H1 (cell line): ENCODE data around the gene FBXL15. TPM values are rescaled to one million over a fixed set of nuclear protein-coding genes. Genes with fewer than 3 reads are reported as not detected.

ENCODE experiments used
- CTCF ChIA-PET: fragments of 300-600 bp; sonication (Branson Sonifier 250); formaldehyde crosslinking; loops from one replicate; lab custom pipeline; 2021; ENCODE audit not compliant: partially characterized antibody; lab: Charles Lee
- POLR2A ChIA-PET: fragments of 300-600 bp; sonication (Branson Sonifier 250); formaldehyde crosslinking; loops from one replicate; lab custom pipeline; 2021; ENCODE audit warnings: inconsistent platforms; ENCODE audit not compliant: partially characterized antibody; lab: Charles Lee
- DNase-seq, 2 experiments: peaks; one replicate each; pipeline versions ENCODE4 v3.0.0 to v3.0.0-alpha.2; 2010 to 2022; ENCODE audit warnings: low spot score in 2 of 2, low read depth in 1 of 2, mixed read lengths in 1 of 2
- FAIRE-seq: peaks from 2 replicates; lab custom pipeline; 2011; peaks lifted over from hg19 to GRCh38; lab: Jason Lieb, UNC
- H2AFZ ChIP-seq: 2 replicates; pipeline ENCODE4 v1.8.1; 2012; ENCODE audit warnings: low read length, inconsistent platforms
- H2AK5ac ChIP-seq: 2 replicates; pipeline ENCODE4 v1.6.1; 2013; ENCODE audit warnings: low read depth, low read length
- H2BK120ac ChIP-seq: replicated peaks from 2 replicates; pipeline ENCODE3; 2013; ENCODE audit warnings: low read depth, low read length, inconsistent platforms
- H2BK12ac ChIP-seq: 2 replicates; pipeline ENCODE4 v1.6.1; 2013; ENCODE audit warnings: low read depth, low read length
- H2BK15ac ChIP-seq: 2 replicates; pipeline ENCODE4 v1.6.1; 2013; ENCODE audit warnings: low read length
- H2BK20ac ChIP-seq: 2 replicates; pipeline ENCODE4 v1.6.1; 2013; ENCODE audit warnings: low read length
- H2BK5ac ChIP-seq: 2 replicates; pipeline ENCODE4 v1.6.1; 2013; ENCODE audit warnings: low read depth, low read length
- H3K14ac ChIP-seq: 2 replicates; pipeline ENCODE4 v1.6.1; 2013; ENCODE audit warnings: inconsistent platforms; ENCODE audit not compliant: insufficient read length
- H3K18ac ChIP-seq: 2 replicates; pipeline ENCODE4 v1.6.1; 2013; ENCODE audit warnings: low read length; ENCODE audit errors: extremely low read depth
- H3K23ac ChIP-seq: 2 replicates; pipeline ENCODE4 v1.6.1; 2013; ENCODE audit warnings: inconsistent platforms; ENCODE audit not compliant: insufficient read length
- H3K23me2 ChIP-seq: 2 replicates; pipeline ENCODE4 v1.6.1; 2013; ENCODE audit warnings: low read depth, low read length
- H3K27ac ChIP-seq: 2 replicates; pipeline ENCODE4 v1.6.1; 2011; ENCODE audit warnings: low read depth, low read length, inconsistent platforms
- H3K27me3 ChIP-seq, 4 experiments: replicated peaks in 1 of 4; 1 replicate in 1 of 4; 2 replicates in 3 of 4; pipeline versions ENCODE4 v1.6.1 to v1.8.1; 2011 to 2013; ENCODE audit warnings: low read length in 3 of 4, mild to moderate bottlenecking in 3 of 4, inconsistent platforms in 2 of 4, mixed read lengths in 2 of 4, moderate library complexity in 1 of 4; ENCODE audit not compliant: control insufficient read depth in 3 of 4, insufficient read depth in 3 of 4; ENCODE audit errors: extremely low read depth in 1 of 4
- H3K36me3 ChIP-seq, 4 experiments: 2 replicates each; pipeline versions ENCODE4 v1.6.1 to v1.8.1; 2011 to 2013; ENCODE audit warnings: mild to moderate bottlenecking in 4 of 4, low read length in 3 of 4, moderate library complexity in 2 of 4, control low read depth in 1 of 4, inconsistent platforms in 1 of 4; ENCODE audit not compliant: insufficient read depth in 4 of 4, control insufficient read depth in 2 of 4
- H3K4ac ChIP-seq: replicated peaks from 2 replicates; pipeline ENCODE3; 2013; ENCODE audit warnings: low read length, low read depth, mixed read lengths, inconsistent platforms; ENCODE audit not compliant: insufficient read length
- H3K4me1 ChIP-seq, 4 experiments: replicated peaks in 1 of 4; 1 replicate in 1 of 4; 2 replicates in 3 of 4; pipeline versions ENCODE4 v1.6.1 to v1.8.1; 2011 to 2013; ENCODE audit warnings: low read length in 3 of 4, inconsistent platforms in 2 of 4, mixed read lengths in 1 of 4; ENCODE audit not compliant: insufficient read depth in 4 of 4, control insufficient read depth in 3 of 4
- H3K4me2 ChIP-seq, 2 experiments: 2 replicates each; pipeline versions ENCODE4 v1.6.1 to v1.8.1; 2011 to 2013; ENCODE audit warnings: low read depth in 2 of 2, low read length in 2 of 2, control low read depth in 1 of 2, inconsistent platforms in 1 of 2, mild to moderate bottlenecking in 1 of 2; ENCODE audit not compliant: insufficient read depth in 1 of 2
- H3K4me3 ChIP-seq, 4 experiments: fragments of 200-600, 300-600 bp in 1 of 4; sonication (generic), shearing (Covaris generic), sonication (Bioruptor Twin) in 1 of 4; 2 replicates each; pipeline versions ENCODE4 v1.5.1 to v1.8.1; 2011 to 2016; ENCODE audit warnings: low read length in 4 of 4, low read depth in 3 of 4, control low read depth in 2 of 4, inconsistent platforms in 2 of 4, mild to moderate bottlenecking in 2 of 4, mixed read lengths in 1 of 4, moderate library complexity in 1 of 4; ENCODE audit not compliant: insufficient read depth in 2 of 4; ENCODE audit errors: extremely low read depth in 1 of 4
- H3K56ac ChIP-seq: replicated peaks from 2 replicates; pipeline ENCODE3; 2013; ENCODE audit warnings: low read depth, mild to moderate bottlenecking, mixed read lengths, low read length, inconsistent platforms; ENCODE audit not compliant: insufficient read length
- H3K79me1 ChIP-seq: 2 replicates; pipeline ENCODE4 v1.6.1; 2013; ENCODE audit warnings: low read depth, low read length, control low read depth
- H3K79me2 ChIP-seq, 2 experiments: 2 replicates each; pipeline versions ENCODE4 v1.6.1 to v1.8.1; 2012 to 2013; ENCODE audit warnings: low read length in 2 of 2, mild to moderate bottlenecking in 2 of 2, inconsistent platforms in 1 of 2; ENCODE audit not compliant: insufficient read depth in 2 of 2, control insufficient read depth in 1 of 2
- H3K9ac ChIP-seq, 4 experiments: replicated peaks in 1 of 4; 1 replicate in 1 of 4; 2 replicates in 3 of 4; pipeline versions ENCODE4 v1.6.1 to v1.8.1; 2011 to 2013; ENCODE audit warnings: low read depth in 3 of 4, low read length in 3 of 4, control low read depth in 2 of 4, mild to moderate bottlenecking in 2 of 4, moderate library complexity in 2 of 4, inconsistent platforms in 1 of 4; ENCODE audit errors: extremely low read depth in 1 of 4
- H3K9me3 ChIP-seq, 2 experiments: 2 replicates each; pipeline versions ENCODE4 v1.6.1 to v1.8.1; 2012 to 2013; ENCODE audit warnings: mild to moderate bottlenecking in 2 of 2, moderate library complexity in 2 of 2, control low read depth in 1 of 2, inconsistent platforms in 1 of 2, low read depth in 1 of 2, low read length in 1 of 2, mixed read lengths in 1 of 2; ENCODE audit not compliant: insufficient read depth in 2 of 2
- H4K20me1 ChIP-seq, 2 experiments: replicated peaks in 1 of 2; 2 replicates each; pipeline versions ENCODE3 to v1.8.1; 2011 to 2013; ENCODE audit warnings: inconsistent platforms in 2 of 2, low read length in 2 of 2, mild to moderate bottlenecking in 1 of 2; ENCODE audit not compliant: insufficient read depth in 2 of 2, control insufficient read depth in 1 of 2
- H4K5ac ChIP-seq: 2 replicates; pipeline ENCODE4 v1.6.1; 2013; ENCODE audit warnings: low read length, low read depth, mixed read lengths, inconsistent platforms; ENCODE audit not compliant: insufficient read length
- H4K8ac ChIP-seq: 2 replicates; pipeline ENCODE4 v1.8.0; 2013; ENCODE audit warnings: mild to moderate bottlenecking, moderate library complexity, low read length, inconsistent platforms; ENCODE audit not compliant: insufficient read depth; ENCODE audit errors: extremely low read depth
- H4K91ac ChIP-seq: replicated peaks from 2 replicates; pipeline ENCODE3; 2013; ENCODE audit warnings: low read length, mixed read lengths, inconsistent platforms; ENCODE audit not compliant: insufficient read length
- CTCF ChIP-seq, 3 experiments: IDR thresholded peaks; 1 replicate in 2 of 3; 2 replicates in 1 of 3; pipeline versions ENCODE4 v1.5.1 to v1.6.1; 2011; ENCODE audit warnings: low read length in 3 of 3, mild to moderate bottlenecking in 3 of 3, inconsistent platforms in 2 of 3, low read depth in 1 of 3, moderate library complexity in 1 of 3; ENCODE audit not compliant: insufficient read depth in 1 of 3; ENCODE audit errors: control extremely low read depth in 1 of 3
- HDAC6 ChIP-seq: IDR thresholded peaks from one replicate; pipeline ENCODE4 v1.7.1; 2012; ENCODE audit warnings: low read depth, mild to moderate bottlenecking, inconsistent platforms, low read length, moderate library complexity
- RAD21 ChIP-seq, 2 experiments: IDR thresholded peaks in 1 of 2; conservative IDR thresholded peaks in 1 of 2; 2 replicates each; pipeline ENCODE4 v1.6.1; 2011; ENCODE audit warnings: low read depth in 2 of 2, low read length in 2 of 2, improper control_type of control experiment in 1 of 2, inconsistent platforms in 1 of 2, mild to moderate bottlenecking in 1 of 2, moderate library complexity in 1 of 2
- TAF7 ChIP-seq: optimal IDR thresholded peaks from 2 replicates; pipeline ENCODE3; 2011; ENCODE audit warnings: low read depth, mild to moderate bottlenecking, inconsistent platforms, low read length, moderate library complexity, borderline replicate concordance
- WGBS, 2 experiments: shearing (Covaris generic) in 1 of 2; methylation state at CpG; one replicate each; pipeline versions ENCODE4 v1.1.6 to v1.1.7; 2013 to 2015; ENCODE audit warnings: low lambda C conversion rate in 2 of 2, mixed read lengths in 2 of 2, inconsistent platforms in 1 of 2, low coverage in 1 of 2, missing lambda C conversion rate in 1 of 2; ENCODE audit not compliant: insufficient replicate concordance in 2 of 2, insufficient coverage in 1 of 2, insufficient read length in 1 of 2; ENCODE audit errors: extremely low coverage in 1 of 2, missing lambda C conversion rate in 1 of 2; 5-methylcytosine and 5-hydroxymethylcytosine counted together
- polyA plus RNA-seq, 7 experiments: library from polyadenylated mRNA; depleted of rRNA in 3 of 7; stranded (reverse) in 5 of 7; unstranded in 2 of 7; fragments of >200 nt in 5 of 7; fragments of 200-250 nt in 2 of 7; gene quantifications; 1 replicate in 5 of 7; 2 replicates in 1 of 7; 4 replicates in 1 of 7; pipeline versions ENCODE4 v1.2.1 to v1.2.3, GENCODE V29; 2011 to 2013; ENCODE audit warnings: missing spikeins in 2 of 7, mixed read lengths in 2 of 7
- total RNA-seq: library from RNA; stranded (reverse); fragmentation: NEBNext Ultra II Directional; extraction: Animal tissue kit (Norgen Biotek cat#: 25700); gene quantifications from 2 replicates; pipeline ENCODE4 v1.2.1, GENCODE V29; 2021

The FBXL15 gene
- total and polyA plus RNA-seq, 2 of the 8 experiments (the other 6 are each of a cell fraction or from before 2014, with no cell fraction given): 11.3 to 22.6 TPM

GRCh38 chr10:102384053-102384452, 36.6 kb upstream of the FBXL15 start:
- Histone ChIP-seq H3K27me3 (no peaks in the 10 kb centered on the region), H3K14ac (no peak overlapping the region), H2BK12ac (no peak overlapping the region), H4K5ac (no peak overlapping the region), H3K4me1 (0 out of 7 replicates have a peak, but pooled peaks cover 0 to 2% (median 0%) of the 10 kb centered on the region in 4 experiments), H3K56ac (no peak overlapping the region), H3K27ac (no peak overlapping the region), H2BK15ac (no peak overlapping the region), H2AFZ (no peak overlapping the region), H3K18ac (no peak overlapping the region), H4K91ac (no peak overlapping the region), H2BK120ac (no peak overlapping the region), H3K9me3 (no peaks in the 10 kb centered on the region), H4K20me1 (peaks cover 0 to 2% of the 10 kb centered on the region in 2 experiments), H4K8ac (no peak overlapping the region), H3K36me3 (peaks cover 3 to 15% (median 7%) of the 10 kb centered on the region in 4 experiments; a peak in 5 of 8 replicates), H3K23me2 (no peaks in the 10 kb centered on the region), H3K79me2 (no peaks in the 10 kb centered on the region), H2AK5ac (no peak overlapping the region), H3K4me3 (no peak overlapping the region), H3K23ac (no peak overlapping the region), H2BK20ac (no peak overlapping the region), H3K4ac (no peak overlapping the region), H3K4me2 (no peak overlapping the region), H3K79me1 (no peaks in the 10 kb centered on the region), H3K9ac (no peak overlapping the region), H2BK5ac (no peak overlapping the region)
- FAIRE-seq: peak; percentile 82
- TF ChIP-seq TAF7: no peak
- TF ChIP-seq CTCF (IDR thresholded peaks at IDR 0.05; ENCODE audit: control extremely low read depth in 1 of 3, insufficient read depth in 1 of 3, low read depth in 1 of 3, low read length in 3 of 3): peak; percentile 83 to 87 (median 84)
- peak; percentile 66 to 72 for TF ChIP-seq RAD21 (IDR thresholded peaks at IDR 0.05 in 1 of 2, conservative IDR thresholded peaks at IDR 0.05 in 1 of 2; ENCODE audit: low read depth in 2 of 2, low read length in 2 of 2)
- TF ChIP-seq HDAC6: no peak
- 48% methylated on average over 6 of the region's 6 CpGs; no CpG with 5 or more reads in 1 of the 2 experiments for WGBS, 2 experiments
- ChIA-PET POLR2A (interaction anchor here (0.8 to 2.3 kb wide), 3 partner anchors 16 to 153 kb away, joined by 3 to 9 read pairs (median 4); no protein-coding TSS in a partner anchor), CTCF (interaction anchor here (0.6 to 17.7 kb wide), 34 partner anchors 10 to 327 kb away, joined by 3 to 357 read pairs (median 5); partner anchors contain the start of genes ELOVL3, FBXL15 and NFKB2)
- peak in 1 of 2 experiments; percentile 63 for DNase-seq
